GM10248 (cell line): Measurements from ENCODE around the gene PLP2.

ENCODE experiments used
- CTCF ChIA-PET: fragments of 300-600 bp; sonication (Branson Sonifier 250); formaldehyde crosslinking; extraction: SDS; loops from one replicate; lab custom pipeline; 2021; ENCODE audit warnings: antibody characterized with exemption; lab: Yijun Ruan, JAX
- POLR2A ChIA-PET: fragments of 350-650 bp; sonication (Branson Sonifier 250); formaldehyde crosslinking; extraction: SDS; loops from one replicate; lab custom pipeline; 2020; ENCODE audit warnings: antibody characterized with exemption; lab: Yijun Ruan, JAX
- DNase-seq: peaks from one replicate; pipeline ENCODE4 v3.0.0; 2012; ENCODE audit errors: extremely low spot score
- TF ChIP-seq, protein P1 (sequence below): IDR thresholded peaks from 2 replicates; pipeline ENCODE4 v1.5.1; 2012; ENCODE audit warnings: mild to moderate bottlenecking, low read depth; ENCODE audit errors: extremely low read depth, missing control alignments, control extremely low read depth

PLP2 gene

GRCh38 chrX:49187526-49187925, 15.8 kb downstream of the PLP2 start:
- ChIA-PET CTCF (interaction anchor here (1.1 kb wide), 1 partner anchor 12 kb away, joined by 3 read pairs; no protein-coding TSS in a partner anchor), POLR2A (no interaction called here)
- TF ChIP-seq, protein P1, sequence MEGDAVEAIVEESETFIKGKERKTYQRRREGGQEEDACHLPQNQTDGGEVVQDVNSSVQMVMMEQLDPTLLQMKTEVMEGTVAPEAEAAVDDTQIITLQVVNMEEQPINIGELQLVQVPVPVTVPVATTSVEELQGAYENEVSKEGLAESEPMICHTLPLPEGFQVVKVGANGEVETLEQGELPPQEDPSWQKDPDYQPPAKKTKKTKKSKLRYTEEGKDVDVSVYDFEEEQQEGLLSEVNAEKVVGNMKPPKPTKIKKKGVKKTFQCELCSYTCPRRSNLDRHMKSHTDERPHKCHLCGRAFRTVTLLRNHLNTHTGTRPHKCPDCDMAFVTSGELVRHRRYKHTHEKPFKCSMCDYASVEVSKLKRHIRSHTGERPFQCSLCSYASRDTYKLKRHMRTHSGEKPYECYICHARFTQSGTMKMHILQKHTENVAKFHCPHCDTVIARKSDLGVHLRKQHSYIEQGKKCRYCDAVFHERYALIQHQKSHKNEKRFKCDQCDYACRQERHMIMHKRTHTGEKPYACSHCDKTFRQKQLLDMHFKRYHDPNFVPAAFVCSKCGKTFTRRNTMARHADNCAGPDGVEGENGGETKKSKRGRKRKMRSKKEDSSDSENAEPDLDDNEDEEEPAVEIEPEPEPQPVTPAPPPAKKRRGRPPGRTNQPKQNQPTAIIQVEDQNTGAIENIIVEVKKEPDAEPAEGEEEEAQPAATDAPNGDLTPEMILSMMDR: no peak
- DNase-seq: no peak

DNA sequence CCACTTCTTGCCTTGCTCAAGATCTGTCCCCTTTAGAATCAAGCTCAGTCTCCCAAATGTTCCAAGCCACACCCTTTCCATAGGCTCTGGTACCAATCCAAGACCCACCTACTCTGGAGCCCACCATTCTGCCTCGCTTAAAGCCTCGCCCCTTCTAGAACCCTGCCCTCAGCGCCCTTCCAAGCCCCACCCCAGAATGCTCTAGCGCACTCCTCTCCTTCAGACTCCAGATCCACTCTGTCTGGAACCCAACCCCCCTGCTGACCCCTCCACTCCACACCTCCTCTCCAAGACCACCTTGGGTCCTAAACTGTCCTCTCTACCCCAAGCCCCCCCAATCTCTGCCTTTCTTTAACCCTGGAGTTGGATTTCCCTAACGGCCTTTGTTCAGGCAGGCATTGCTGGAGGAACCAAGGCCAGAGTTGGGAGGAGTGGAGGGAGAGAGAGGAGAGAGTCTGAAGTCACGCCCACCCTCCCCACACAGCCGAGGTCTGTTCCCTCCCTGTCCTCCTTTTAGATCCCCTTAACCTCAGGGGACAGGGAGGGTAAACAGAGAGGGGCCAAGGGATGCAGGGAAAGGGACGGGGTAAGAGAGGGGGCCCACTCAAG, 16.9 kb downstream of the PLP2 start:
- POLR2A ChIA-PET: no interaction called here
- no peak for DNase-seq
- CTCF ChIA-PET: no interaction called here
- TF ChIP-seq, protein P1: no peak

- POLR2A ChIA-PET: no interaction called here
- CTCF ChIA-PET: interaction anchor here (1.1 to 1.5 kb wide), 3 partner anchors 9 to 25 kb away, joined by 3 to 4 read pairs (median 3); no protein-coding TSS in a partner anchor
- TF ChIP-seq, protein P1: no peak
- DNase-seq: no peak
Measured at GRCh38 chrX:49189606-49190005, 17.9 kb downstream of the PLP2 start.

GRCh38 chrX:49190821-49191573, 19.3 kb downstream of the PLP2 start:
- CTCF ChIA-PET: interaction anchor here (1.0 to 1.5 kb wide), 5 partner anchors 11 to 35 kb away, joined by 3 to 11 read pairs (median 4); no protein-coding TSS in a partner anchor
- peak; percentile 87 for DNase-seq
- POLR2A ChIA-PET: interaction anchor here (0.6 to 1.3 kb wide), 4 partner anchors 25 to 622 kb away, joined by 3 to 4 read pairs (median 3); partner anchors contain the start of gene GRIPAP1
- TF ChIP-seq, protein P1: no peak

DNA sequence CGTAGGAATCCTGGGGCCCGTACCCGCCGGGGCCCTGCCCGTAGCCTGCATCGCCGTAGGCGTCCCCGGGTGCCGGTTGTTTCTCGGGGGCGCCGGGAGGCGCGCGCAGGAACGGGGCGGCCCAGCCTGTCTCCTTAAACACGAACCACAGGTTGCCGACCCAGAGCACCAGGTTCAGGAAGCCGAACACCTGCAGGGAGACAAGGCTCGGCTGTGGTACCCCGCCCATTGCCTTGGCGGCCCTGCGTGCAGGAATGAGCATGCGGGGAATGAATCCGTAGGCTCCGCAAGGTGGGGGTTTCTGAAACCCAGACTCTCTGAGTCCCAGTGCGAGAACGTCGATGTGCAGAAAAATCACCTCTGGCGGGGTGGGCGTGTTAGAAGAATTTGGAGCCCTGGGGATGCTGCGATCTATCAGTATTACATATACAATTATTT, 19.9 kb downstream of the PLP2 start:
- ChIA-PET CTCF (interaction anchor here (1.0 to 2.2 kb wide), 9 partner anchors 11 to 77 kb away, joined by 3 to 11 read pairs (median 4); no protein-coding TSS in a partner anchor), POLR2A (interaction anchor here (1.0 to 1.3 kb wide), 2 partner anchors 26 to 77 kb away, joined by 3 to 4 read pairs; no protein-coding TSS in a partner anchor)
- TF ChIP-seq, protein P1: no peak

GRCh38 chrX:49192722-49193328, 21.1 kb downstream of the PLP2 start:
- no peak for DNase-seq
- POLR2A ChIA-PET: no interaction called here
- CTCF ChIA-PET: interaction anchor here (0.7 to 2.2 kb wide), 23 partner anchors 9 to 646 kb away, joined by 3 to 11 read pairs (median 4); no protein-coding TSS in a partner anchor
- TF ChIP-seq, protein P1: peak; percentile 51

More for the DNA sequence above, 19.9 kb downstream of the PLP2 start:
- DNase-seq: no peak
